ENCODE data around the gene FYN. TPM values are rescaled to one million over a fixed set of nuclear protein-coding genes. Genes with fewer than 3 reads are reported as not detected.

Gene FYN
- polyA plus RNA-seq, 1 donor (not counting 4 experiments of a cell fraction or from before 2014, with no cell fraction given), result 24.7 TPM

- no peaks in the 10 kb centered on the region for H3K27me3 ChIP-seq (ENCODE audit: control insufficient read depth, extremely low read depth, insufficient read depth, low read length)
- no peak overlapping the region for H3K9ac ChIP-seq (ENCODE audit: control insufficient read depth, extremely low read depth, insufficient read depth, low read length)
- H3K27ac ChIP-seq (ENCODE audit: control insufficient read depth, insufficient read depth, low read length), result no peak overlapping the region
- no peak for FAIRE-seq
- no peaks in the 10 kb centered on the region for H3K9me1 ChIP-seq (ENCODE audit: control insufficient read depth, extremely low read depth, insufficient read depth, low read length)
- no peaks in the 10 kb centered on the region for H4K20me1 ChIP-seq (ENCODE audit: control insufficient read depth, extremely low read depth, insufficient read depth, low read length)
- H3K4me3 ChIP-seq (ENCODE audit: control insufficient read depth in 2 of 3, extremely low read depth in 1 of 3, insufficient read depth in 2 of 3, low read depth in 1 of 3, low read length in 3 of 3), result no peak overlapping the region
- peaks cover 0 to 15% of the 10 kb centered on the region in 2 experiments for H3K36me3 ChIP-seq (ENCODE audit: control insufficient read depth in 2 of 2, extremely low read depth in 1 of 2, insufficient read depth in 2 of 2, low read length in 2 of 2)
- no peak overlapping the region for H3K4me2 ChIP-seq (ENCODE audit: control insufficient read depth, extremely low read depth, insufficient read depth, low read depth, low read length)
- dilution Hi-C loops (cut with MboI; ENCODE audit: extremely low pct_ligation_motif_present, low sequenced_read_pairs), result no loop called here
- H3K4me1 ChIP-seq (ENCODE audit: control insufficient read depth, extremely low read depth, insufficient read depth, low read length), result no peaks in the 10 kb centered on the region
- DNase-seq (ENCODE audit: low read depth, low spot score), result no peak
- no peak overlapping the region for H2AFZ ChIP-seq (ENCODE audit: control insufficient read depth, low read length)
- no peaks in the 10 kb centered on the region for H3K9me3 ChIP-seq (ENCODE audit: control insufficient read depth, low read depth, low read length)
- TF ChIP-seq CTCF (optimal IDR thresholded peaks at IDR 0.05 in 1 of 3, IDR thresholded peaks at IDR 0.05 in 1 of 3, conservative IDR thresholded peaks at IDR 0.05 in 1 of 3; ENCODE audit: extremely low read depth in 1 of 3, insufficient read depth in 2 of 3, low read length in 3 of 3) (no peak), EZH2 (IDR thresholded peaks at IDR 0.05; ENCODE audit: low read length) (no peak)
- no peaks in the 10 kb centered on the region for H3K79me2 ChIP-seq (ENCODE audit: control insufficient read depth, insufficient read depth, low read length)
Measured at GRCh38 chr6:111666847-111667246, 206.4 kb downstream of the FYN start.

- TF ChIP-seq EZH2 (IDR thresholded peaks at IDR 0.05; ENCODE audit: low read length), result no peak
- TF ChIP-seq CTCF (optimal IDR thresholded peaks at IDR 0.05 in 1 of 3, IDR thresholded peaks at IDR 0.05 in 1 of 3, conservative IDR thresholded peaks at IDR 0.05 in 1 of 3; ENCODE audit: extremely low read depth in 1 of 3, insufficient read depth in 2 of 3, low read length in 3 of 3), result no peak
- Histone ChIP-seq H3K9me3 (ENCODE audit: control insufficient read depth, low read depth, low read length) (no peaks in the 10 kb centered on the region), H3K4me2 (ENCODE audit: control insufficient read depth, extremely low read depth, insufficient read depth, low read depth, low read length) (no peak overlapping the region), H3K9ac (ENCODE audit: control insufficient read depth, extremely low read depth, insufficient read depth, low read length) (no peak overlapping the region), H3K36me3 (ENCODE audit: control insufficient read depth in 2 of 2, extremely low read depth in 1 of 2, insufficient read depth in 2 of 2, low read length in 2 of 2) (peaks cover 0 to 8% of the 10 kb centered on the region in 2 experiments), H3K4me3 (ENCODE audit: control insufficient read depth in 2 of 3, extremely low read depth in 1 of 3, insufficient read depth in 2 of 3, low read depth in 1 of 3, low read length in 3 of 3) (no peak overlapping the region), H3K4me1 (ENCODE audit: control insufficient read depth, extremely low read depth, insufficient read depth, low read length) (no peaks in the 10 kb centered on the region), H3K27ac (ENCODE audit: control insufficient read depth, insufficient read depth, low read length) (no peak overlapping the region), H3K27me3 (ENCODE audit: control insufficient read depth, extremely low read depth, insufficient read depth, low read length) (no peaks in the 10 kb centered on the region), H3K79me2 (ENCODE audit: control insufficient read depth, insufficient read depth, low read length) (no peaks in the 10 kb centered on the region), H2AFZ (ENCODE audit: control insufficient read depth, low read length) (no peak overlapping the region), H4K20me1 (ENCODE audit: control insufficient read depth, extremely low read depth, insufficient read depth, low read length) (no peaks in the 10 kb centered on the region), H3K9me1 (ENCODE audit: control insufficient read depth, extremely low read depth, insufficient read depth, low read length) (no peaks in the 10 kb centered on the region)
- no peak for FAIRE-seq
- dilution Hi-C loops (cut with MboI; ENCODE audit: extremely low pct_ligation_motif_present, low sequenced_read_pairs), result no loop called here
- no peak for DNase-seq (ENCODE audit: low read depth, low spot score)
Measured at GRCh38 chr6:111664565-111665030, 208.7 kb downstream of the FYN start.
